ENCODE results near the gene BRD7.
"Not testable (repeated sequence)": the region's sequence is repeated elsewhere in the genome, so short reads cannot be mapped to it uniquely, and the experiment has no call there.

The BRD7 gene

GRCh38 chr16:50354082-50354481 lies 14.7 kb downstream of the BRD7 start:
- Histone ChIP-seq H3K36me3 (ENCODE audit: control insufficient read depth, insufficient read depth, low read length) (no peaks in the 10 kb centered on the region; the same call in none of the 2 replicates), H3K4me3 (replicated peaks; ENCODE audit: low read depth, low read length) (no peak overlapping the region), H3K27me3 (replicated peaks; ENCODE audit: control insufficient read depth, insufficient read depth, low read length) (no peaks in the 10 kb centered on the region)
- no peak for TF ChIP-seq CTCF (IDR thresholded peaks at IDR 0.05; ENCODE audit: insufficient read depth, low read length, poor library complexity, severe bottlenecking)
- DNase-seq (ENCODE audit: extremely low read depth, insufficient read length): no peak

GRCh38 chr16:50351952-50352351 lies 16.8 kb downstream of the BRD7 start:
- no peak overlapping the region for H3K4me3 ChIP-seq (replicated peaks; ENCODE audit: low read depth, low read length)
- TF ChIP-seq CTCF (IDR thresholded peaks at IDR 0.05; ENCODE audit: insufficient read depth, low read length, poor library complexity, severe bottlenecking): no peak
- H3K27me3 ChIP-seq (replicated peaks; ENCODE audit: control insufficient read depth, insufficient read depth, low read length): no peaks in the 10 kb centered on the region
- no peaks in the 10 kb centered on the region; the same call in none of the 2 replicates for H3K36me3 ChIP-seq (ENCODE audit: control insufficient read depth, insufficient read depth, low read length)
- no peak for DNase-seq (ENCODE audit: extremely low read depth, insufficient read length)

GRCh38 chr16:50351116-50351515 lies 17.7 kb downstream of the BRD7 start:
- no peak for DNase-seq (ENCODE audit: extremely low read depth, insufficient read length)
- TF ChIP-seq CTCF (IDR thresholded peaks at IDR 0.05; ENCODE audit: insufficient read depth, low read length, poor library complexity, severe bottlenecking): no peak
- Histone ChIP-seq H3K27me3 (replicated peaks; ENCODE audit: control insufficient read depth, insufficient read depth, low read length) (no peaks in the 10 kb centered on the region), H3K4me3 (replicated peaks; ENCODE audit: low read depth, low read length) (no peak overlapping the region), H3K36me3 (ENCODE audit: control insufficient read depth, insufficient read depth, low read length) (no peaks in the 10 kb centered on the region)

GRCh38 chr16:50345210-50345609 lies 23.6 kb downstream of the BRD7 start:
- H3K4me3 ChIP-seq (replicated peaks; ENCODE audit: low read depth, low read length); DNase-seq (ENCODE audit: extremely low read depth, insufficient read length): not testable (repeated sequence)

GRCh38 chr16:50343566-50343965 lies 25.2 kb downstream of the BRD7 start:
- DNase-seq (ENCODE audit: extremely low read depth, insufficient read length); H3K4me3 ChIP-seq (replicated peaks; ENCODE audit: low read depth, low read length); H3K36me3 ChIP-seq (ENCODE audit: control insufficient read depth, insufficient read depth, low read length); H3K27me3 ChIP-seq (replicated peaks; ENCODE audit: control insufficient read depth, insufficient read depth, low read length): not testable (repeated sequence)

More at GRCh38 chr16:50345210-50345609, 23.6 kb downstream of the BRD7 start:
- H3K27me3 ChIP-seq (replicated peaks; ENCODE audit: control insufficient read depth, insufficient read depth, low read length); H3K36me3 ChIP-seq (ENCODE audit: control insufficient read depth, insufficient read depth, low read length): not testable (repeated sequence)

- Histone ChIP-seq H3K27me3 (replicated peaks; ENCODE audit: control insufficient read depth, insufficient read depth, low read length) (no peaks in the 10 kb centered on the region), H3K36me3 (ENCODE audit: control insufficient read depth, insufficient read depth, low read length) (peaks cover 6% of the 10 kb centered on the region), H3K4me3 (replicated peaks; ENCODE audit: low read depth, low read length) (no peak overlapping the region)
- DNase-seq (ENCODE audit: extremely low read depth, insufficient read length): no peak
- no peak for TF ChIP-seq CTCF (IDR thresholded peaks at IDR 0.05; ENCODE audit: insufficient read depth, low read length, poor library complexity, severe bottlenecking)
Observed at GRCh38 chr16:50340578-50340977, 28.2 kb downstream of the BRD7 start.

All from GM06990 (cell line).